Skeletal muscle tissue (tissue), 4 donors: ENCODE results near the gene ILDR1. TPM values are rescaled to one million over a fixed set of nuclear protein-coding genes. Genes with fewer than 3 reads are reported as not detected.
"Not testable (repeated sequence)": the region's sequence is repeated elsewhere in the genome, so short reads cannot be mapped to it uniquely, and the experiment has no call there.

ENCODE experiments used
- H3K27ac ChIP-seq: one replicate; pipeline ENCODE4 v1.7.0; 2013; ENCODE audit warnings: mild to moderate bottlenecking, low read depth, low read length, inconsistent platforms
- H3K27me3 ChIP-seq, 3 donors: one replicate each; pipeline ENCODE4 v1.7.0; 2013; ENCODE audit warnings: low read length in 3 of 3; ENCODE audit not compliant: control insufficient read depth in 3 of 3, insufficient read depth in 3 of 3
- H3K36me3 ChIP-seq, 3 donors: one replicate each; pipeline ENCODE4 v1.7.0; 2013; ENCODE audit warnings: low read length in 3 of 3; ENCODE audit not compliant: control insufficient read depth in 3 of 3, insufficient read depth in 3 of 3
- H3K4me1 ChIP-seq, 3 donors: one replicate each; pipeline ENCODE4 v1.7.0; 2013; ENCODE audit warnings: low read length in 3 of 3, mild to moderate bottlenecking in 3 of 3; ENCODE audit not compliant: control insufficient read depth in 3 of 3, insufficient read depth in 3 of 3
- H3K4me3 ChIP-seq, 3 donors: one replicate each; pipeline ENCODE4 v1.7.0; 2013; ENCODE audit warnings: low read length in 3 of 3
- H3K9ac ChIP-seq, 3 donors: one replicate each; pipeline ENCODE4 v1.7.0; 2013; ENCODE audit warnings: low read length in 3 of 3, mild to moderate bottlenecking in 3 of 3, moderate library complexity in 2 of 3, low read depth in 1 of 3
- H3K9me3 ChIP-seq, 3 donors: one replicate each; pipeline ENCODE4 v1.7.0; 2013; ENCODE audit warnings: low read length in 3 of 3; ENCODE audit not compliant: control insufficient read depth in 3 of 3
- total RNA-seq: library from RNA; depleted of rRNA; stranded (reverse); fragments of >200 nt; gene quantifications from one replicate; pipeline ENCODE4 v1.2.3, GENCODE V29; 2014
- donor health status: Osteomylitis.

ILDR1 gene
- total RNA-seq, 1 donor from 2014 or later: not detected

DNA sequence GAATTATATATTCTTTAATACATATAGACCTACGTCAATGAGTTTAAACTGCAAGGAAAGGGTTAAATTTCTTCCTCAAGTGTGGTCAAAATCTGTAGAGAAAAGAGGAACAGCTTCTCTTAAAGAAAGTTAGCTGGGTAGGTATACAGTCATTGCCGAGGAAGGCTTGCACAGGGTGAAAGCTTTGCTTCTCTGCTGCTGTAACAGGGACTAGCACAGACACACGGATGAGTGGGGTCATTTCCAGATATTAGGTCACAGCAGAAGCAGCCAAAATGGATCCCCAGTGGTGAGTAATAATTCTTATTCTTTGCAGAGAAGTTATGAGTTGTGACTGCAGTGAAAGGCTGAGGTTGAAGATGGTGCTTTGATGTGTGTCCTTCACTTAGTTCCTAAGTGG lies 33.2 kb upstream of the ILDR1 start, which contains the start of gene CD86:
CD86 (plus strand) TSS at position 148 of the 400 bp plus-strand sequence; CDS start at position 276, 128 bp downstream.
- Histone ChIP-seq H3K27me3 (no peaks in the 10 kb centered on the region), H3K4me1 (no peaks in the 10 kb centered on the region), H3K36me3 (no peaks in the 10 kb centered on the region), H3K9ac (no peak within 1 kb of the TSS), H3K9me3 (no peaks in the 10 kb centered on the region), H3K27ac (no peak within 1 kb of the TSS), H3K4me3 (no peak within 1 kb of the TSS)

GRCh38 chr3:122052968-122053367 lies 30.9 kb upstream of the ILDR1 start:
- Histone ChIP-seq H3K36me3 (no peaks in the 10 kb centered on the region), H3K4me1 (no peaks in the 10 kb centered on the region), H3K4me3 (no peak overlapping the region), H3K27me3 (no peaks in the 10 kb centered on the region), H3K9ac (no peak overlapping the region), H3K9me3 (no peaks in the 10 kb centered on the region), H3K27ac (no peak overlapping the region)

- not testable (repeated sequence) for H3K4me1 ChIP-seq, H3K27me3 ChIP-seq, H3K9me3 ChIP-seq, H3K9ac ChIP-seq, H3K4me3 ChIP-seq, H3K27ac ChIP-seq, H3K36me3 ChIP-seq
Measured at GRCh38 chr3:122047773-122048172, 25.7 kb upstream of the ILDR1 start.

- H3K9me3 ChIP-seq, H3K9ac ChIP-seq, H3K27ac ChIP-seq, H3K36me3 ChIP-seq, H3K4me1 ChIP-seq, H3K27me3 ChIP-seq, H3K4me3 ChIP-seq: not testable (repeated sequence)
Measured at GRCh38 chr3:122047296-122047695, 25.2 kb upstream of the ILDR1 start.

GRCh38 chr3:122033023-122033422 lies 11.0 kb upstream of the ILDR1 start:
- Histone ChIP-seq H3K4me1 (no peaks in the 10 kb centered on the region), H3K4me3 (no peak overlapping the region)

DNA sequence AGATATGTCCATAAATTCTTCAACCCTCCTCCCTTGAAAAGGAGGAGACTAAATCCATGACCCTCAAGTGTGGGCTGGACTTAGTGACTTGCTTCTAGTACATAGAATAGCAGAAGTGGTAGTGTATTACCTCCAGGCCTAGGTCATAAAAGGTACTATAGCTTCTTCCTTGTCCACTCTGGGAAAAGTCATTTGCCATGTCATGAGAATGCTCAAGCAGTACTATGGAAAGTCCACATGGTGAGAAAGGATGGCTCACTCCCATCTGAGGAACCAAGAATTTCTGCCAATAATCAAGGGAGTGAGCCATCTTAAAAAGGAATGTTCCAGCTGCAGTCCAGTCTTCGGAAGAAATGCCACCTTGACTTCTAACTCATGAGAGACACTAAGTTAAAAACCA lies 10.5 kb upstream of the ILDR1 start:
- no peaks in the 10 kb centered on the region for H3K27me3 ChIP-seq
- no peak overlapping the region for H3K27ac ChIP-seq
- peaks cover 0 to 2% (median 0%) of the 10 kb centered on the region in 3 donors for H3K9me3 ChIP-seq
- no peaks in the 10 kb centered on the region for H3K36me3 ChIP-seq
- no peaks in the 10 kb centered on the region for H3K4me1 ChIP-seq
- no peak overlapping the region for H3K9ac ChIP-seq
- no peak overlapping the region for H3K4me3 ChIP-seq

More at GRCh38 chr3:122033023-122033422, 11.0 kb upstream of the ILDR1 start:
- Histone ChIP-seq H3K9me3 (peaks cover 0 to 2% (median 0%) of the 10 kb centered on the region in 3 donors), H3K27me3 (no peaks in the 10 kb centered on the region), H3K27ac (no peak overlapping the region), H3K9ac (no peak overlapping the region), H3K36me3 (no peaks in the 10 kb centered on the region)

- H3K36me3 ChIP-seq: no peaks in the 10 kb centered on the region
- no peak overlapping the region for H3K27ac ChIP-seq
Measured at GRCh38 chr3:122031123-122031468, 9.0 kb upstream of the ILDR1 start.

DNA sequence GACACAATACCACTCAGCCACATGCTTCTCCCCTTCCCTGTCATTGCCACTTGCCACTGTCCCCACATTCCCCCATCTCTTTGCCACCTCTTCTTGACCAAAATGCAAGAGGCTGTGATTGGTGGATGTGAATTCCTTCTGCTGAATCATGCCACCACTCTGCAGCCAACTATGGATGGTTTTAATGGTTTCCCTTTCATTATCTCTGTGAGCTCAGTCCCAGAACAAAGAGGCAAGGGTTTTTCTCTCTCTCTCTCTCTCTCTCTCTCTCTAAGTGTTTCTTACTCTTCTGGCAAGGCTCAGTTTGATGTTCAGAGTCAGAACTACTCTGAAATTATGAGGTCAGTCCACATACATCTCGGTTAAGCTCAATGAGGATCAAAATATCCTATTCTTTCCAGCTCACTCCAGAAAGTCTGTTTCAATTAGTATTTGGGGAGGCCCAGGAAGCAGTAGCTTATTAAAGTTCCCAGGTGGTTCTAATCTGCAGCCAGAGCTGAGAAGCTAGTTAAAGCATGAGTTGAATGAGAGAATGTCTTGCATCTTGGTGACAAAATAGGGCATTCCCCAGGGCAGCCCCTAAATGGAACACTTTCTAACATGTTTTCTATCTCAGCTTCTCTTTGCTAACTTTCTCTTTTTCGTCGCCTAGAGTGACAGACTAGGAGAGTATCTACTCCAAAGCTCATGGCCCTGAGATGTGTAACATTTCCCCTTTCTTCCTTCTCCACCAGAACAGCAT lies 8.5 kb upstream of the ILDR1 start:
- Histone ChIP-seq H3K4me3 (no peak overlapping the region), H3K9ac (no peak overlapping the region), H3K27me3 (no peaks in the 10 kb centered on the region), H3K36me3 (no peaks in the 10 kb centered on the region), H3K27ac (no peak overlapping the region), H3K4me1 (no peaks in the 10 kb centered on the region), H3K9me3 (peaks cover 0 to 2% (median 0%) of the 10 kb centered on the region in 3 donors)

More at GRCh38 chr3:122031123-122031468, 9.0 kb upstream of the ILDR1 start:
- Histone ChIP-seq H3K4me3 (no peak overlapping the region), H3K9ac (no peak overlapping the region), H3K4me1 (no peaks in the 10 kb centered on the region), H3K9me3 (peaks cover 0 to 2% (median 0%) of the 10 kb centered on the region in 3 donors), H3K27me3 (no peaks in the 10 kb centered on the region)

DNA sequence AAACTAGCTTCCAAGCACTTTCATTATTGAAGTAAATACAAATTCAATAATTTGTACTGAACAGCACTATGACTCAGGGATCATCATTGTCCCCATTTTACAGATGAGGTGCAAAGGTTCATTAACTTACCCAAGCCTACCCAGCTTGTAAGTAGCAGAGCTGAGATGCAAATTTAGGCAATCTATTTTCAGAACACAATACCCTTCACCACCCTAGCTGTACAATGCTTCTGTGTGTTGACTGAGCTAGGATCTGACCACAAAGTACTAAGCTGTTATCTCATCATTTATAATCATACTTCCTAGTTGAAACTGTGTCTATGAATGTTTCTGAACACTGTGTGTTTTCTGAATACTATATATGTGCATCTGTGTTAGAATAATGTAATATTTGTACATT lies 3.2 kb upstream of the ILDR1 start:
- no peaks in the 10 kb centered on the region for H3K4me1 ChIP-seq
- no peak overlapping the region for H3K9ac ChIP-seq
- H3K27ac ChIP-seq: no peak overlapping the region
- H3K27me3 ChIP-seq: peaks cover 10 to 15% (median 13%) of the 10 kb centered on the region in 3 donors
- no peaks in the 10 kb centered on the region for H3K9me3 ChIP-seq
- H3K36me3 ChIP-seq: no peaks in the 10 kb centered on the region
- no peak overlapping the region for H3K4me3 ChIP-seq

DNA sequence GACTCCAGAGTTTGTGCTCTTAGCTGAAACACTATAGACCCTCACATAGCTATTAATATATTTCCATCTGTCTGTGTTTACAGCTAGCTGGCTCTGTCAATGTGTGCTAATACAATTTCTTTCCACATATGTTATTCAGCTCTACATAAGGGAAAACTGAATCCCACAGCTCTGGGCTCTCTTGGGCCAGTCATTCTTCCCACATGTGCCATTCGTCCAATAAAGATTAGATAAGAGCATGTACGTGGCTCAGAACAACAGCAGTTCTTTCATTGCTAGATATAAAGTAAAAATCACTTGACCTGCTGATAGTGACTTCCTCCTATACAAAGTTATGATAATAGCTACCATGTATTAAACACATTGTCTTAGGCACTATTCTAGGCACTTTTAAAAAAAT lies 2.8 kb upstream of the ILDR1 start:
- Histone ChIP-seq H3K36me3 (no peaks in the 10 kb centered on the region), H3K4me3 (no peak overlapping the region), H3K27ac (no peak overlapping the region), H3K27me3 (peaks cover 10 to 15% (median 13%) of the 10 kb centered on the region in 3 donors), H3K9ac (no peak overlapping the region), H3K9me3 (no peaks in the 10 kb centered on the region), H3K4me1 (no peaks in the 10 kb centered on the region)
